NT2/D1 (cell line): ENCODE data around the gene CARD8.
"Not testable (repeated sequence)": the region's sequence is repeated elsewhere in the genome, so short reads cannot be mapped to it uniquely, and the experiment has no call there.

Experiments
- DNase-seq: peaks from one replicate; pipeline ENCODE4 v3.0.0-alpha.2; 2011; ENCODE audit warnings: low read depth, low spot score
- H3K27me3 ChIP-seq: 2 replicates; pipeline ENCODE4 v1.6.0; 2011; ENCODE audit warnings: mild to moderate bottlenecking; ENCODE audit not compliant: insufficient read length, insufficient read depth
- H3K36me3 ChIP-seq: 2 replicates; pipeline ENCODE4 v1.6.1; 2011; ENCODE audit warnings: mild to moderate bottlenecking, low read length, mixed read lengths; ENCODE audit not compliant: insufficient read depth, insufficient read length
- H3K4me1 ChIP-seq: 2 replicates; pipeline ENCODE4 v1.5.1; 2011; ENCODE audit not compliant: insufficient read depth, insufficient read length
- H3K4me3 ChIP-seq: 2 replicates; pipeline ENCODE4 v1.5.1; 2011; ENCODE audit warnings: low read depth; ENCODE audit not compliant: insufficient read length
- H3K9ac ChIP-seq: 2 replicates; pipeline ENCODE4 v1.6.0; 2011; ENCODE audit warnings: low read depth; ENCODE audit not compliant: insufficient read length
- H3K9me3 ChIP-seq: 2 replicates; pipeline ENCODE4 v1.5.1; 2011; ENCODE audit warnings: mild to moderate bottlenecking, low read length; ENCODE audit not compliant: insufficient read depth
- SUZ12 ChIP-seq: IDR thresholded peaks from 2 replicates; pipeline ENCODE4 v1.6.1; 2011; ENCODE audit not compliant: insufficient read length, insufficient read depth; ENCODE audit errors: extremely low read depth
- YY1 ChIP-seq: IDR thresholded peaks from 2 replicates; pipeline ENCODE4 v1.6.1; 2011; ENCODE audit not compliant: insufficient read length, insufficient read depth
- ZNF274 ChIP-seq: IDR thresholded peaks from 2 replicates; pipeline ENCODE4 v1.6.1; 2011; ENCODE audit warnings: mild to moderate bottlenecking, low read depth, low read length

Gene CARD8

DNA sequence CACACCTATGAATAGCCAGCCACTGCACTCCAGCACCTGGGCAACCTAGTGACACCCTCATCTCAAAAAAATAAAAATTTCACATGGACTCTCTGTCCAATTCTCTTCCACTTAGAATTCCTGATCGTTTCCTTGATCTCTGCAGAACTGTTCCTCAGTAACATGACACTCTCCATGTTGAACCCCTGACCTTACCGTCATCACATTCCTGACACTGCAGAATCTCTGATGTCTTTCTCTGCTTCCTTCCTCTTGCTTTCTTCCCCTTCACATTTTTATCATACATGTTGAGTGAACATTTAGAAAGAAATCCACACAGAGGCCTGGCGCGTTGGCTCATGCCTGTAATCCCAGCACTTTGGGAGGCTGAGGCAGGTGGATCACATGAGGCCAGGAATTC lies 29.2 kb upstream of the CARD8 start:
- no peaks in the 10 kb centered on the region for H3K4me1 ChIP-seq
- TF ChIP-seq YY1 (no peak), ZNF274 (no peak), SUZ12 (no peak)
- no peak for DNase-seq
- H3K9ac ChIP-seq = no peak overlapping the region
- no peak overlapping the region for H3K4me3 ChIP-seq
- H3K9me3 ChIP-seq = peaks cover 13% of the 10 kb centered on the region
- no peaks in the 10 kb centered on the region for H3K27me3 ChIP-seq
- peaks cover 62% of the 10 kb centered on the region for H3K36me3 ChIP-seq

DNA sequence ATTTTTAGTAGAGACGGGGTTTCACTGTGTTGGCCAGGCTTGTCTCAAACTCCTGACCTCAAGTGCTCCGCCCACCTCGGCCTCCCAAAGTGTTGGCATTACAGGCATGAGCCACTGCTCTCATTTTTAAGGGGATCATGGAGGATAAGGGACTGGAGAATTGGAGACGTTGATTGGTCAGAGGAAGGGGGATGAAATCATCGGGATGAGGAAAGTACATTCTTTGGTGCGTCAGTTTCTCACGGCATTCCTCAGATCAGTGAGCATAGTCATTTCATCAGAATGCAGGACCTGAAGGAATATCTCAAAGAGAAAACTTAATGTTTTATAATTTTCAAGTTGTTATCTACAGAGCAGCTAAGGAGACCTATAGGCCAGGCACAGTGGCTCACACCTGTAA lies 28.2 kb upstream of the CARD8 start:
- Histone ChIP-seq H3K9me3 (peaks cover 13% of the 10 kb centered on the region), H3K27me3 (no peaks in the 10 kb centered on the region), H3K9ac (no peak overlapping the region), H3K36me3 (peaks cover 66% of the 10 kb centered on the region), H3K4me1 (no peaks in the 10 kb centered on the region), H3K4me3 (no peak overlapping the region)
- DNase-seq = no peak
- TF ChIP-seq SUZ12 = no peak
- no peak for TF ChIP-seq YY1

GRCh38 chr19:48279747-48280146 lies 24.0 kb upstream of the CARD8 start:
- no peaks in the 10 kb centered on the region for H3K4me1 ChIP-seq
- TF ChIP-seq YY1 (no peak), SUZ12 (no peak), ZNF274 (no peak)
- DNase-seq = no peak
- no peaks in the 10 kb centered on the region for H3K27me3 ChIP-seq
- H3K4me3 ChIP-seq = no peak overlapping the region
- no peak overlapping the region for H3K9ac ChIP-seq
- peaks cover 47% of the 10 kb centered on the region for H3K36me3 ChIP-seq
- peaks cover 13% of the 10 kb centered on the region for H3K9me3 ChIP-seq

GRCh38 chr19:48274938-48275337 lies 19.2 kb upstream of the CARD8 start:
- no peak for DNase-seq
- Histone ChIP-seq H3K4me3 (no peak overlapping the region), H3K4me1 (no peaks in the 10 kb centered on the region), H3K9me3 (no peaks in the 10 kb centered on the region), H3K36me3 (peaks cover 19% of the 10 kb centered on the region), H3K27me3 (no peaks in the 10 kb centered on the region), H3K9ac (no peak overlapping the region)
- TF ChIP-seq SUZ12 (no peak), ZNF274 (no peak)

DNA sequence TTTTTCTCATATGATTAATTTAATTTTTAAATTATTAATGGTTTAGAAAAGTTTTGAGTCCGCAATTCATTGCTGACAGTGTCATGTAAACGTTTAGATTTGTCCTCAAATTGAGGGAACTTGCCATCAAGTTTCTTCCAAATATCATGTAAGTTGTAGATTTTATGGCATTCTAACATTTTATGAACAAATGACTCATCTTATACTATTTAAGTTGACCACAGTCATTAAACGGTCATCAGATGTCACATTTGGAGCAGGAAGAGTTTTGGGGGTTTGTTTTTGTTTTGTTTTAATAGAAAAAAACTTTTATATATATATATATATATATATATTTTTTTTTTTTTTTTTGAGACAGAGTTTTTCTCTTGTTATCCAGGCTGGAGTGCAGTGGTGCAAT lies 18.5 kb upstream of the CARD8 start:
- Histone ChIP-seq H3K36me3 (peaks cover 14% of the 10 kb centered on the region), H3K4me1 (peaks cover under 1% of the 10 kb centered on the region), H3K9me3 (no peaks in the 10 kb centered on the region; the same call in 1 of the 2 replicates), H3K4me3 (no peak overlapping the region), H3K9ac (no peak overlapping the region), H3K27me3 (no peaks in the 10 kb centered on the region)
- no peak for DNase-seq
- no peak for TF ChIP-seq SUZ12
- no peak for TF ChIP-seq ZNF274

DNA sequence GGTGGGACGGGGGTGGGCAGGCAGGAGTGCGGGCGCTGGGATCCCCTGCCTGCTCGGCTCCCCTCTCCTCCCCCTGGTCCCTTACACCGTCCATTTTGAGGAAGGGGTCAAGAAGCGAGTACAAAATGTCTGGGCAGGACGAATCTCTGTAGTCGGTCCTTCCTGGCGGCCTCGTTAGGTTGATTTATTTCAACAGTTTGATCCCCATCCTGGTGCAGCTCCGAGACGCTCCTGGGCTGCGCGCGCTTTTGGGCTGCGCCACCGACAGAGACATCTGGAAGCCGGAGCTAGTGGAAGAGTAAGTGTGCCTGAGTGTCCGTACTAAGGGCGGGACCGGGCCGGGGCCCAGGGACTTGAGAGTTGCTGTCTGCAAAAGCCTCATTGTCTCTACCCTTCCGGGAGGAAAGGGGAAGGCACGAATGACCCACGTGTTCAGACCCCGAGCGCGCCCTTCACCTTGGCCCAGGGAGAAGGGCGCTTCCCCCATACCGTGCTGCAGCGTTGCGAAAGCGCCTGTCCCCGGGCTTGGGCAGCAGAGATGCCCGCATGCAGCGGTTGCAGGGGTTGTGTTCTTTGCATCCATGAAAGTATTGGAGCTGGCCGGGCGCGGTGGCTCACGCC lies 15.9 kb upstream of the CARD8 start:
- peaks cover 11% of the 10 kb centered on the region for H3K36me3 ChIP-seq
- H3K9me3 ChIP-seq = no peaks in the 10 kb centered on the region; the same call in 1 of the 2 replicates
- DNase-seq = peak; percentile 39
- no peaks in the 10 kb centered on the region for H3K27me3 ChIP-seq
- H3K4me1 ChIP-seq = peaks cover 2% of the 10 kb centered on the region
- peak overlapping the region; percentile 81 for H3K9ac ChIP-seq
- TF ChIP-seq YY1 (no peak), SUZ12 (no peak), ZNF274 (no peak)
- peak overlapping the region; percentile 62 for H3K4me3 ChIP-seq

DNA sequence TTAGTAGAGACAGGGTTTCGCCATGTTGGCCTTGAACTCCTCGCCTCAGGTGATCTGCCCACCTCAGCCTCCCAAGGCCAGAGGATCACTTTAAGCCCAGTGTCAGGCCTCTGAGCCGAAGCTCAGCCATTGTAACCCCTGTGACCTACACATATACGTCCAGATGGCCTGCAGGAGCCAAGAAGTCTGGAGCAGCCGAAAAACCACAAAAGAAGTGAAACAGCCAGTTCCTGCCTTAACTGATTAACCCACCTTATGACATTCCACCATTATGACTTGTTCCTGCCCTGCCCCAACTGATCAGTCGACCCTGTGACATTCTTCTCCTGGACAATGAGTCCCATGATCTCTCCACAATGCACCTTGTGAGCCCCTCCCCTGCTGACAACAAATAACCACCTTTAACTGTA lies 13.9 kb upstream of the CARD8 start:
- not testable (repeated sequence) for H3K27me3 ChIP-seq, H3K9ac ChIP-seq, H3K36me3 ChIP-seq, H3K4me1 ChIP-seq, H3K4me3 ChIP-seq, H3K9me3 ChIP-seq, DNase-seq

- H3K4me1 ChIP-seq, H3K9ac ChIP-seq, H3K4me3 ChIP-seq, DNase-seq, H3K9me3 ChIP-seq, H3K27me3 ChIP-seq, H3K36me3 ChIP-seq: not testable (repeated sequence)
Observed at GRCh38 chr19:48265326-48265725, 9.6 kb upstream of the CARD8 start.

GRCh38 chr19:48260359-48260714 lies 4.6 kb upstream of the CARD8 start:
- not testable (repeated sequence) for H3K9ac ChIP-seq, H3K36me3 ChIP-seq, H3K4me1 ChIP-seq, H3K27me3 ChIP-seq, DNase-seq, H3K9me3 ChIP-seq, H3K4me3 ChIP-seq

GRCh38 chr19:48258992-48259391 lies 3.3 kb upstream of the CARD8 start:
- not testable (repeated sequence) for H3K4me1 ChIP-seq, DNase-seq, H3K9me3 ChIP-seq, H3K4me3 ChIP-seq, H3K36me3 ChIP-seq, H3K27me3 ChIP-seq, H3K9ac ChIP-seq
